Hair follicle dermal papilla cell (primary cell): ENCODE measurements around the gene WDR54. TPM values are rescaled to one million over a fixed set of nuclear protein-coding genes. Genes with fewer than 3 reads are reported as not detected.

Source experiments
- total RNA-seq: library from RNA; depleted of rRNA; stranded (reverse); fragments of >200 nt; gene quantifications from 2 replicates; pipeline ENCODE4 v1.2.3, GENCODE V29; 2012

WDR54 gene, protein sequence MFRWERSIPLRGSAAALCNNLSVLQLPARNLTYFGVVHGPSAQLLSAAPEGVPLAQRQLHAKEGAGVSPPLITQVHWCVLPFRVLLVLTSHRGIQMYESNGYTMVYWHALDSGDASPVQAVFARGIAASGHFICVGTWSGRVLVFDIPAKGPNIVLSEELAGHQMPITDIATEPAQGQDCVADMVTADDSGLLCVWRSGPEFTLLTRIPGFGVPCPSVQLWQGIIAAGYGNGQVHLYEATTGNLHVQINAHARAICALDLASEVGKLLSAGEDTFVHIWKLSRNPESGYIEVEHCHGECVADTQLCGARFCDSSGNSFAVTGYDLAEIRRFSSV
- 20.3 and 25.6 TPM in 2 replicates for total RNA-seq

DNA sequence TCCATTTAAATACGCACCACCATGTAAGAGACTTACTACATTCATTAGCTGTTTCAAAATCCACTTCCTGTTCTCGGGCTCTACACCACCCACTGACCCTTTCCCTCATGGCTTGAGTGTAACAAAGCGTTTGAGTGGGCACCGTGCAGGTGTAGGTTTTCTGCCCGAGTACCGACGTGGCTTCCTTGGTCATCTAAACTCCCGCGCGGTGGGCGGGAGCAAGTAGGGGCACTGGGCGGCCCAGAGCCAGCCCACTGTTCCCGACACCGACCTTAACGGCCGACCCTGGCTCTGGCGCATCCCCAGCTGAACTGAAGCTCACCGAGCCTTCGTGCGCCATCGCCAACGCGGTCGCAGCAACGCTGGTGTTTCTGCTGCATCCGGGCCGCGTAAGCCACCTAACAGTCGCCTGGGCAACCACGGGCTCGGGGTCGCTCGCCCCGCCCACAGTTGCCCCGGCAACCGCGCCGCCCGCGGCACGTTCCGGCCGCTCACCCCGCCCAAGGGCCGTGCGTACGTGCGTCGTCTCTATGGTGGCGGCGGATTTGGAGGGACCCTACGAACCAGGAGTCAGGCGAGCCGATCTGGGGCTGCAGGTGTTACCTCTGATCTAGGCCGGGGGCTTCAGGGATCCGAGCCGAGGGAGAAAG is at the start of gene WDR54, which contains the start of gene C2orf81:
WDR54 (plus strand) TSS at position 510 of the 650 bp plus-strand sequence. CDS start 424 bp downstream, outside the sequence.
C2orf81 (minus strand) TSS at position 399 of the 650 bp plus-strand sequence; CDS start at position 340, 59 bp downstream.

DNA sequence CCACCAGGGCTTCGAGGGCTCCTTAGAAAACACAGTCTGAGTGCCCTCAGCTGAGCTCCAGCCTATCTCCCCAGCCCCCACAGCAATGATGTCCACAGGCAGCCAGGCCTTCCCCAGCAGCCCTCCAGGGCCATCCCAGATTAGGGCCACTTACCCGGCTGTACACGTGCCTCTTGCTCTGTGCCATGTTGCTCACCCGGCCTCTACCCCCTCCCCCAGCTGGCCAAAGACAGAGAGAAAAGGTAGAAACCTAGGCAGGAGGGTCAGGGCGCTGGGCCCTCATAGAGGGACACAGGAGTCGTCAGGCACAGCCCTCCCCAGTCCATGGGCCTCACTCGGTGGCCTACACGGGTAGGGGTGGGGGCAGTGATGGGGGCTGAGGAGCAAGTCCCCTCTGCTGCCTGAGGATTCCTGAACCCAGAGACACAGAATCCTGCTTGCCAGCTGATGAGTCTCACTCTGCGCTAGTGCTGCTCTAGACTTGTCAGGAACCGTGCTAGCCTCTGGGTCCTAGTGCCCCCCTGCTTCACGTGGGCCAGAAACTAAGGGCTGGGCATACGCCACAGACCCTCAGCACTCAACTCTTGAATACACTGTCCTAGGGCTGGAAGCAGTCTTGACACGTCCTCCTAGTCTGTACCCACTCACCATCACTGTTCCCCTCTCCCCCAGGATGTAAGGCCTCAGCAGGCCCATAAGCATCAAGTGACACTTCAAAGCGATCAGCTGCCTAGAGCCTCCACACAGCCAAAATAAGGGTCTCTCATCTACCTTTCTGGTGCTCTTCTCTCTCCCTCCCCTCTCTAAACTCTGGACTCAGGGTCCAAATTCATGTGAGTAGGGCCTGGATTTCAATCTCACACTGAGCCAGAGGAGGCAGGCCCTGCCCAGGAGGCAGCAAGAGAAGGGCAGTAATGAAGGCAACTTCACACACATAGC is 41.4 kb upstream of the WDR54 start, which contains the start of gene DCTN1:
DCTN1 (minus strand) TSS at position 461 of the 939 bp plus-strand sequence; CDS start at position 187, 274 bp downstream.

DNA sequence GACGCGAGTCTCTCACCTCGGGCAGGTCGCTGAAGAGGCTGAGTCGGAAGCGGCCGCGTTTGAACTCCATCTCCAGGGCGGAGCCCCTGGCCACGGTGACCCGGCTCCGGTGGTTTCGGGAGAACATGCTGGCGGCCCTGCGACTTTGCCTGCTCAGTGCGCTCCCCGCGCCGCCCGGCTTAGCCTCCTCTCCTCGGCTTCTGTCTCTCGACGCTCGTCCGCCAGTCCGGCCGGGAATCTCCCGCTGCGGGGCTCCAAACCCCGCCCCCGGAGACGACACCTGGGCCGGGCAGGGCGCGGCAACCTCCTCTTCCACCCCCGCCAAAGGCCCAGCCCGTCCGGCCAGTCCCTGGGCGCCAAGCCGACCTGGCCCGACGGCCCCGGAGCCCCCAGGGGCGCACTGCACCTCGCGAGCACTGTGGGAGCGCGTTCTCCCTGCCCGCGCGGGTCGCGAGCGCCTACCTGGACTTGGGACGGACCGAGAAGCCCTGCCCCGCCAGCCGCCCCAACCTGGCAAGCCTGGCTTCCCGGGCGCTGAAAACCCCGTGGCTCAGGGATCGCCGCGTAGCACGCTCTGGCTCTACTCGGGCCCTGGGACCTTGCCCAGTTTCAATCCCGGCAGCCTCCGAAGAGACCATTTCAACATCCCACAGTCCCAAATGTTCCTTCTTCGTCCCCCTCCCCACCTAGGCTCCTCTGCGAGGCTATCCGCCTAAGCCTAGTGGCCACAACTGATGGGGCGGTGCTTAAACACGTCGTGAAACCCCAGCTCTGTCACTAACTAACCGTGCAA is 20.4 kb downstream of the WDR54 start, which contains the start of gene RTKN:
RTKN (minus strand) TSS at position 248 of the 793 bp plus-strand sequence; CDS start at position 127, 121 bp downstream.

DNA sequence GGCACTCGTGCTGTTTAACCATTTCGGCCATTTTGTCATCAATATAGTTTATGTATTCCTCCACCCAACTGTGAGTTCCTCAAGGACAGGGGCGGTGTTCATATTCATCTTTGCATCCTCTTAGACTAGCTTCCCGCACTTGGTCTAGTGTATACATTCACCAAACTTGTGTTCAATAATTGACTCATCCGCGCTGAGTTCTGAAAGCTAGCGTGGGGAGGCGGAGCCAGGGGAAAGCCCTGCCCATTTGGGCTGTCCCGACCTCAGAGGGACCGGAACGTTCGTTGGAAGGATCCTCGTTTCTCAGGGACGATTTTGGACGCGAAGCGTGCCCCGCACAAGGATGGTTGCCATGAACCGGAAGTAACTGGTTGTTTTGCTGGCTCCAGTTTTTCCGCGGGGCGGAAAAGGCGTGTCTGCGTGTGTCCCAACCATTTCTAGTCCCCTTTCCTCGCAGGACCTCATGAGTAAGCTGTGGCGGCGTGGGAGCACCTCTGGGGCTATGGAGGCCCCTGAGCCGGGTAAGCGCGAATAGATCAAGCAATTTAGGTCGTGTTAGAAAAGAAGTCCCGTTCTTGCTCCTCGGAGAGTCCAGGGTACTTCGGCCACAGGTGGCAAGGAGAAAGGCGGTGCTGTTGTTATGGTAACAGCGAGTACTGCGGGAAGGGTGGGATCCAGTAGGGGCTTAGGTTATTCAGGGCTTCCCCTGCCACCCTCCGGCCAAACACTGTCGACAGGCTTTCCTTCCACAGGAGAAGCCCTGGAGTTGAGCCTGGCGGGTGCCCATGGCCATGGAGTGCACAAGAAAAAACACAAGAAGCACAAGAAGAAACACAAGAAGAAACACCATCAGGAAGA is 33.4 kb downstream of the WDR54 start, which contains the start of gene INO80B:
INO80B (plus strand) TSS at position 434 of the 858 bp plus-strand sequence; CDS start at position 464, 30 bp downstream.

DNA sequence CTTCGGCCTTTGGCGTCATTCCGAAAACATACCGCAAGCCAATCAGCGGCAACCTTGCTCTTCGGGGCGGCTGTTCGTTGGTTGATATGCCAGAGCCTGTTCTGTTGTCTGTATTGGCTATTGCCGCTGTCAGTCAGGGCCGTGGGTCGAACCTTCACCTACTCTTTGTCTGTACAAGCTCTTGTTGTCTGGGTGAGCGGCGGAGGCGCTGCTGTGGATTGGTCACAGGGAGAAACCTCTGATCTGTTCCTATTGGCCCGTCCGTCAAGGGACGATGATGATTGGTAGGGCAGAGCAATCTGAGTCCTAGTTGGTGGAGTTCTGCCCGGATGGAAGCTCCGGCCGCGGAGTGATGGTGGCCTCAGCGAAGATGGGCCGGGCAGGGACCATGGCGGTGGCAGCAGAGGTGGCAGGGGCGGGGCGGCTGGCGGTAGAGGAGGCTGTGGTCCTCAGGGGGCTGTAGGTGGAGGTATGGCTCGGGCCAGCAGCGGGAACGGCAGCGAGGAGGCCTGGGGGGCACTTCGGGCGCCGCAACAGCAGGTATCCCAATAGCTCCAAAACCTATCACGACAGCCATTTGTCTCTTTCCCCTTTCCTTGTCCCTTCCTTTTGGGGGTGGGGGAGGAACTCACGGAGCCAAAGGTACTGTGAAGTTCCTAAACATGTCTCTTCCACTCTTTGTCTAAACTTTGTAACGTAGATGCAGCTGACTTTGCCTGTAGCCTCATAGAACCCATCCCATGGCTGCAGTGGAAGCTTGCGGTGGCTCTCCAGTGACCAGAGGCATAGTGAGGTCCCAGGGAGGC is 36.8 kb downstream of the WDR54 start, which contains the start of gene WBP1:
WBP1 (plus strand) TSS at position 307 of the 806 bp plus-strand sequence; CDS start at position 472, 165 bp downstream.

DNA sequence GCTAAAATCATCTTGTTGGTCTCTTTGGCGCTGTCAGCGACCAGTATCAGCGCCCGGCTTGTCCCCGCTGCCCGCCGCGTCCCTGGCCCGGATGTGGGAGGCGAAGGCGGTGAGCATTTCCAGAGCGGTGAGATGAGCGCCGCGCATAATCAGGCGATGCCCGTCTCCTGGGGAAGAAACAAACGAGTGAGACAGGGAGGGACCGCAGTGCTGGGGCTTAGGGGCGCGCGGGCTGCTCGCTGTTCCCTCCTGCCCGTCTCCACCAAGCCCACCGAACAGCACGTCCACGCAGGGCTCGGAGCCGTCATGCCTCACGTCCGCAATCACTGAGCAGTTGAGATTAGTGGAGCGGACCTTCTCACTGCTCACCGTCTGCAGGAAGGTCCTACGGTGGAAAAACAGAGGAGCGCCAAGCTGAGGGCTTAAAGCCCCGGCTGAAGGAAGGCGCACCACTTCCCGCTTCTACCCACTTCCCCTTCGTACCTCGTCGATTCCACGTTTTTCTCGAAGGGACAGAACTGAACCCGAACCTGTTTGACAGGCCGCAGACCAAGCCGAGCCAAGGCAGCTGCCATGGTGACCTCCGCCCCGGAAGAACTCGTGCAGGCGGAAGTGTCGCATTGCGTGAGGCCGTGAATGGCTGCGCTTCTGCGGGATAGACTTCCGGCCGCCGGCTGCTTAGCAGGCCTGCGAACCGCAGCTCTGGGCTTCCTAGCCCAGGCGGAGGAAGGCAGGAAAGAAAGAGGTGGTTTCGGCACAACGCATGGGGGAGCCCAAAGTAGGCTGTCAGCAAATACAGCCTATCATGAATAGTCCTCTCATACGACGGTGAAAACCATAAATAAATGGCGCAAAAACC is 50.8 kb downstream of the WDR54 start, which contains the start of gene MRPL53:
MRPL53 (minus strand) TSS at position 595 of the 859 bp plus-strand sequence; CDS start at position 575, 20 bp downstream.

Other genes starting within 250 kb of the WDR54 start
- gene MOB1A, start 242.9 kb upstream of the WDR54 start, total RNA-seq, result 142 and 157 TPM in 2 replicates
- 115 and 145 TPM in 2 replicates for gene MTHFD2, start 223.1 kb upstream of the WDR54 start, total RNA-seq
- 0.81 and 1.1 TPM in 2 replicates for gene SLC4A5, start 78.3 kb upstream of the WDR54 start, total RNA-seq
- gene DCTN1, start 41.4 kb upstream of the WDR54 start, total RNA-seq, result 166 and 172 TPM in 2 replicates
- 3.1 and 3.8 TPM in 2 replicates for gene C2orf81, start 111 bp upstream of the WDR54 start, total RNA-seq
- 19.2 and 21.7 TPM in 2 replicates for gene RTKN, start 20.2 kb downstream of the WDR54 start, total RNA-seq
- 12.8 and 23.1 TPM in 2 replicates for gene INO80B, start 33.4 kb downstream of the WDR54 start, total RNA-seq
- gene WBP1, start 36.7 kb downstream of the WDR54 start, total RNA-seq, result 42.7 and 54.3 TPM in 2 replicates
- 48.5 and 63.1 TPM in 2 replicates for gene MOGS, start 43.7 kb downstream of the WDR54 start, total RNA-seq
- 19.3 and 21.6 TPM in 2 replicates for gene MRPL53, start 51.0 kb downstream of the WDR54 start, total RNA-seq
- 17.7 and 27.6 TPM in 2 replicates for gene CCDC142, start 61.3 kb downstream of the WDR54 start, total RNA-seq
- 17.0 and 19.0 TPM in 2 replicates for gene TTC31, start 61.4 kb downstream of the WDR54 start, total RNA-seq
- gene LBX2, start 77.9 kb downstream of the WDR54 start, total RNA-seq, result 1.9 and 2.1 TPM in 2 replicates
- gene PCGF1, start 86.0 kb downstream of the WDR54 start, total RNA-seq, result 28.4 and 34.1 TPM in 2 replicates
- not detected in 2 replicates for gene TLX2, start 92.7 kb downstream of the WDR54 start, total RNA-seq
- gene DQX1, start 104.5 kb downstream of the WDR54 start, total RNA-seq, result 0.16 TPM in 1 of 2 replicates, not detected in the other
- gene AUP1, start 108.0 kb downstream of the WDR54 start, total RNA-seq, result 65.1 and 68.2 TPM in 2 replicates
- gene HTRA2, start 108.2 kb downstream of the WDR54 start, total RNA-seq, result 41.3 and 42.7 TPM in 2 replicates
- 14.7 and 20.6 TPM in 2 replicates for gene LOXL3, start 132.2 kb downstream of the WDR54 start, total RNA-seq
- 31.0 and 31.3 TPM in 2 replicates for gene DOK1, start 133.0 kb downstream of the WDR54 start, total RNA-seq
- 0.12 and 0.16 TPM in 2 replicates for gene M1AP, start 226.6 kb downstream of the WDR54 start, total RNA-seq
- gene SEMA4F, start 232.5 kb downstream of the WDR54 start, total RNA-seq, result 9.7 and 10.1 TPM in 2 replicates